ENCODE data around the gene RPS27L. TPM values are rescaled to one million over a fixed set of nuclear protein-coding genes. Genes with fewer than 3 reads are reported as not detected.

Gene RPS27L
- total RNA-seq, 1 experiment from 2014 or later = 154 TPM

- Mint-ChIP-seq H3K9me3 (ENCODE audit: unreplicated experiment) (no peaks in the 10 kb centered on the region), H3K27ac (ENCODE audit: low read depth, unreplicated experiment) (no peak overlapping the region), H3K4me3 (ENCODE audit: unreplicated experiment) (no peak overlapping the region), H3K4me1 (ENCODE audit: insufficient read depth, unreplicated experiment) (no peaks in the 10 kb centered on the region), H3K36me3 (ENCODE audit: insufficient read depth, unreplicated experiment) (no peaks in the 10 kb centered on the region), H3K27me3 (ENCODE audit: insufficient read depth, unreplicated experiment) (no peaks in the 10 kb centered on the region)
- CTCF ChIA-PET = interaction anchor here (0.6 kb wide), 1 partner anchor 114 kb away, joined by 3 read pairs; no protein-coding TSS in a partner anchor
- no TSS peak for BruUV-seq (replicated peaks)
- intact Hi-C loops (cut with micrococcal nuclease) = no loop called here
- POLR2A ChIA-PET = no interaction called here
- no peak for TF ChIP-seq CTCF (IDR thresholded peaks at IDR 0.05; ENCODE audit: unreplicated experiment)
- DNase-seq (ENCODE audit: unreplicated experiment) = no peak
Observed at GRCh38 chr15:63169788-63170187, 12.5 kb upstream of the RPS27L start.

- peak; percentile 5 for DNase-seq (ENCODE audit: unreplicated experiment)
- CTCF ChIA-PET = interaction anchor here (0.7 to 1.4 kb wide), 2 partner anchors 9 to 17 kb away, joined by 3 to 4 read pairs; no protein-coding TSS in a partner anchor
- Mint-ChIP-seq H3K4me3 (ENCODE audit: unreplicated experiment) (no peak overlapping the region), H3K36me3 (ENCODE audit: insufficient read depth, unreplicated experiment) (no peaks in the 10 kb centered on the region), H3K9me3 (ENCODE audit: unreplicated experiment) (no peaks in the 10 kb centered on the region), H3K4me1 (ENCODE audit: insufficient read depth, unreplicated experiment) (no peaks in the 10 kb centered on the region), H3K27ac (ENCODE audit: low read depth, unreplicated experiment) (no peak overlapping the region), H3K27me3 (ENCODE audit: insufficient read depth, unreplicated experiment) (no peaks in the 10 kb centered on the region)
- BruUV-seq (replicated peaks) = no TSS peak
- TF ChIP-seq CTCF (IDR thresholded peaks at IDR 0.05; ENCODE audit: unreplicated experiment) = no peak
- intact Hi-C loops (cut with micrococcal nuclease) = no loop called here
- POLR2A ChIA-PET = interaction anchor here (1.0 to 1.2 kb wide), 2 partner anchors 12 to 20 kb away, joined by 3 to 4 read pairs; no protein-coding TSS in a partner anchor
Observed at GRCh38 chr15:63166219-63166618, 8.9 kb upstream of the RPS27L start.

GRCh38 chr15:63165166-63165859 is 8.0 kb upstream of the RPS27L start:
- no peak for TF ChIP-seq CTCF (IDR thresholded peaks at IDR 0.05; ENCODE audit: unreplicated experiment)
- Mint-ChIP-seq H3K27ac (ENCODE audit: low read depth, unreplicated experiment) (no peak overlapping the region), H3K9me3 (ENCODE audit: unreplicated experiment) (no peaks in the 10 kb centered on the region), H3K4me3 (ENCODE audit: unreplicated experiment) (no peak overlapping the region), H3K36me3 (ENCODE audit: insufficient read depth, unreplicated experiment) (peaks cover 5% of the 10 kb centered on the region), H3K4me1 (ENCODE audit: insufficient read depth, unreplicated experiment) (no peaks in the 10 kb centered on the region), H3K27me3 (ENCODE audit: insufficient read depth, unreplicated experiment) (no peaks in the 10 kb centered on the region)
- no peak for DNase-seq (ENCODE audit: unreplicated experiment)
- ChIA-PET CTCF (interaction anchor here (0.9 to 1.4 kb wide), 2 partner anchors 10 kb away, joined by 3 to 4 read pairs; no protein-coding TSS in a partner anchor), POLR2A (interaction anchor here (1.0 to 1.2 kb wide), 2 partner anchors 13 to 21 kb away, joined by 3 to 4 read pairs; no protein-coding TSS in a partner anchor)
- intact Hi-C loops (cut with micrococcal nuclease) = no loop called here
- BruUV-seq (replicated peaks) = no TSS peak

GRCh38 chr15:63163217-63163616 is 5.9 kb upstream of the RPS27L start:
- Mint-ChIP-seq H3K36me3 (ENCODE audit: insufficient read depth, unreplicated experiment) (peaks cover 6% of the 10 kb centered on the region), H3K4me3 (ENCODE audit: unreplicated experiment) (no peak overlapping the region), H3K9me3 (ENCODE audit: unreplicated experiment) (peaks cover 7% of the 10 kb centered on the region), H3K27me3 (ENCODE audit: insufficient read depth, unreplicated experiment) (no peaks in the 10 kb centered on the region), H3K27ac (ENCODE audit: low read depth, unreplicated experiment) (no peak overlapping the region), H3K4me1 (ENCODE audit: insufficient read depth, unreplicated experiment) (no peaks in the 10 kb centered on the region)
- ChIA-PET POLR2A (no interaction called here), CTCF (no interaction called here)
- intact Hi-C loops (cut with micrococcal nuclease) = no loop called here
- no TSS peak for BruUV-seq (replicated peaks)
- no peak for DNase-seq (ENCODE audit: unreplicated experiment)
- no peak for TF ChIP-seq CTCF (IDR thresholded peaks at IDR 0.05; ENCODE audit: unreplicated experiment)
